HCT116 (cell line): ENCODE measurements around the gene CCDC177. TPM values are rescaled to one million over a fixed set of nuclear protein-coding genes. Genes with fewer than 3 reads are reported as not detected.

Experiments used
- ATAC-seq: fragments of 200-7000 bp; cut with Tn5 transposase; 2 replicates; pipeline ENCODE4 v1.9.1; 2020; ENCODE audit warnings: mild to moderate bottlenecking, moderate library complexity
- BruUV-seq: library from RNA; stranded (reverse); fragments of 400-500 nt; replicated peaks from 2 replicates; lab custom pipeline; 2021; lab: Mats Ljungman, UMichigan
- CTCF ChIA-PET: fragments of 300-600 bp; sonication (Branson Sonifier 250); formaldehyde crosslinking; loops from one replicate; lab custom pipeline; 2021; ENCODE audit warnings: antibody characterized with exemption; lab: Charles Lee
- POLR2A ChIA-PET: fragments of 300-600, 350-600 bp; sonication (Branson Sonifier 250); formaldehyde crosslinking; loops from one replicate; lab custom pipeline; 2021; ENCODE audit warnings: antibody characterized with exemption; lab: Charles Lee
- RAD21 ChIA-PET, 2 experiments: fragments of 300-600 bp; sonication (Branson Sonifier 250); formaldehyde crosslinking; loops; one replicate each; lab custom pipeline; 2023; ENCODE audit warnings: low total read pairs in 2 of 2; ENCODE audit not compliant: uncharacterized antibody in 2 of 2, unreplicated experiment in 2 of 2, low non-redundant PET in 1 of 2; lab: Charles Lee
- DNase-seq: peaks from one replicate; pipeline ENCODE4 v3.0.0-alpha.2; 2010; ENCODE audit warnings: low read depth, low spot score
- H2AFZ ChIP-seq: fragments of 200-600 bp; shearing (Covaris generic), sonication (generic); 2 replicates; pipeline ENCODE4 v1.6.1; 2017; ENCODE audit warnings: low read depth, mixed run types, mixed read lengths, antibody characterized with exemption, low read length; ENCODE audit not compliant: poor library complexity, severe bottlenecking
- H3K27ac ChIP-seq: 2 replicates; pipeline ENCODE4 v1.5.1; 2012; ENCODE audit warnings: low read depth, low read length
- H3K27me3 ChIP-seq: fragments of 200-600 bp; sonication (generic); 2 replicates; pipeline ENCODE4 v1.6.1; 2016; ENCODE audit warnings: mixed run types, low read length, mixed read lengths; ENCODE audit not compliant: insufficient read depth
- H3K36me3 ChIP-seq, 2 experiments: fragments of 200-500 bp in 1 of 2; fragments of 200-600 bp in 1 of 2; sonication (Bioruptor generic) in 1 of 2; sonication (generic) in 1 of 2; 2 replicates each; pipeline versions ENCODE4 v1.5.1 to v1.6.1; 2014 to 2016; ENCODE audit warnings: low read length in 2 of 2, inconsistent platforms in 1 of 2, mixed read lengths in 1 of 2, mixed run types in 1 of 2; ENCODE audit not compliant: insufficient read depth in 2 of 2, control insufficient read depth in 1 of 2
- H3K4me1 ChIP-seq, 2 experiments: fragments of 200-600 bp in 1 of 2; sonication (generic) in 1 of 2; 2 replicates each; pipeline versions ENCODE4 v1.5.1 to v1.6.1; 2012 to 2017; ENCODE audit warnings: low read length in 2 of 2, inconsistent platforms in 1 of 2, mild to moderate bottlenecking in 1 of 2, mixed read lengths in 1 of 2, mixed run types in 1 of 2, moderate library complexity in 1 of 2; ENCODE audit not compliant: insufficient read depth in 2 of 2, control insufficient read depth in 1 of 2
- H3K4me2 ChIP-seq: fragments of 200-600 bp; sonication (generic); 2 replicates; pipeline ENCODE4 v1.6.1; 2017; ENCODE audit warnings: mixed run types, low read length, mixed read lengths
- H3K4me3 ChIP-seq, 2 experiments: fragments of 200-600 bp in 1 of 2; sonication (generic) in 1 of 2; replicated peaks in 1 of 2; 2 replicates each; pipeline ENCODE4 v1.5.1; 2011 to 2016; ENCODE audit warnings: low read length in 2 of 2, control low read depth in 1 of 2, low read depth in 1 of 2, mild to moderate bottlenecking in 1 of 2, mixed read lengths in 1 of 2, mixed run types in 1 of 2
- H3K79me2 ChIP-seq: fragments of 200-600 bp; sonication (generic); 2 replicates; pipeline ENCODE4 v1.6.1; 2017; ENCODE audit warnings: mild to moderate bottlenecking, mixed run types, low read length, moderate library complexity, mixed read lengths; ENCODE audit not compliant: insufficient read depth
- H3K9ac ChIP-seq: fragments of 200-600 bp; sonication (generic); 2 replicates; pipeline ENCODE4 v1.6.1; 2016; ENCODE audit warnings: low read length, mixed read lengths
- H3K9me2 ChIP-seq: fragments of 200-600 bp; sonication (generic), shearing (Covaris generic); 2 replicates; pipeline ENCODE4 v1.6.1; 2017; ENCODE audit warnings: mixed run types, mild to moderate bottlenecking, moderate library complexity; ENCODE audit not compliant: insufficient read depth
- H3K9me3 ChIP-seq, 2 experiments: fragments of 200-500 bp in 1 of 2; fragments of 200-600 bp in 1 of 2; sonication (Bioruptor generic) in 1 of 2; sonication (generic) in 1 of 2; 2 replicates each; pipeline ENCODE4 v1.6.1; 2014 to 2017; ENCODE audit warnings: low read length in 2 of 2, mixed read lengths in 2 of 2, inconsistent platforms in 1 of 2, low read depth in 1 of 2, mild to moderate bottlenecking in 1 of 2, mixed run types in 1 of 2, moderate library complexity in 1 of 2; ENCODE audit not compliant: control insufficient read depth in 1 of 2, insufficient read depth in 1 of 2
- H4K20me1 ChIP-seq: fragments of 200-600 bp; sonication (generic), shearing (Covaris generic); 2 replicates; pipeline ENCODE4 v1.6.1; 2017; ENCODE audit warnings: mixed run types, mild to moderate bottlenecking, moderate library complexity; ENCODE audit not compliant: insufficient read depth
- CEBPB ChIP-seq: IDR thresholded peaks from 2 replicates; pipeline ENCODE4 v1.6.1; 2012; ENCODE audit warnings: low read depth
- EGR1 ChIP-seq: IDR thresholded peaks from 2 replicates; pipeline ENCODE4 v1.6.1; 2012; ENCODE audit warnings: low read depth
- EZH2phosphoT487 ChIP-seq: fragments of 200-600 bp; IDR thresholded peaks from 2 replicates; pipeline ENCODE4 v1.6.1; 2018; ENCODE audit warnings: antibody characterized with exemption, borderline replicate concordance
- FOSL1 ChIP-seq: IDR thresholded peaks from 2 replicates; pipeline ENCODE4 v1.6.1; 2012; ENCODE audit warnings: low read depth
- POLR2A ChIP-seq: IDR thresholded peaks from 2 replicates; pipeline ENCODE4 v1.7.0; 2011; ENCODE audit warnings: borderline replicate concordance; ENCODE audit not compliant: insufficient read depth, insufficient read length; ENCODE audit errors: extremely low read depth
- POLR2AphosphoS5 ChIP-seq: IDR thresholded peaks from 2 replicates; pipeline ENCODE4 v1.6.1; 2011; ENCODE audit warnings: mild to moderate bottlenecking, low read depth, low read length, moderate library complexity
- RAD21 ChIP-seq: IDR thresholded peaks from 2 replicates; pipeline ENCODE4 v1.6.1; 2012; ENCODE audit warnings: low read depth, mild to moderate bottlenecking
- SIN3A ChIP-seq: IDR thresholded peaks from 2 replicates; pipeline ENCODE4 v1.6.1; 2012; ENCODE audit warnings: low read depth
- SP1 ChIP-seq: IDR thresholded peaks from 2 replicates; pipeline ENCODE4 v1.6.1; 2012; ENCODE audit warnings: low read depth
- TCF7L2 ChIP-seq: IDR thresholded peaks from 2 replicates; pipeline ENCODE4 v1.7.0; 2011; ENCODE audit warnings: borderline replicate concordance, inconsistent platforms; ENCODE audit not compliant: insufficient read depth, insufficient read length; ENCODE audit errors: extremely low read depth
- YY1 ChIP-seq: IDR thresholded peaks from 2 replicates; pipeline ENCODE4 v1.6.1; 2011; ENCODE audit warnings: low read length, low read depth, moderate library complexity, mild to moderate bottlenecking; ENCODE audit not compliant: insufficient replicate concordance; ENCODE audit errors: extremely low read depth
- intact Hi-C: fragments of 100-400 bp; cut with micrococcal nuclease; formaldehyde crosslinking; loops from 2 replicates; pipeline ENCODE4 v1.10.0; 2022
- total RNA-seq: library from RNA; stranded (reverse); gene quantifications from one replicate; pipeline ENCODE4 v1.2.1, GENCODE V29; 2021; ENCODE audit not compliant: unreplicated experiment
- TF ChIP-seq, protein P1 (sequence below), 3 experiments: fragments of 200-600 bp in 1 of 3; sonication (generic) in 1 of 3; IDR thresholded peaks in 2 of 3; conservative IDR thresholded peaks in 1 of 3; 2 replicates each; pipeline ENCODE4 v1.5.1; 2012 to 2017; ENCODE audit warnings: low read depth in 2 of 3, low read length in 2 of 3, antibody characterized with exemption in 1 of 3, borderline replicate concordance in 1 of 3, control low read depth in 1 of 3, mild to moderate bottlenecking in 1 of 3, mixed read lengths in 1 of 3, mixed run types in 1 of 3, moderate library complexity in 1 of 3; ENCODE audit not compliant: insufficient read depth in 1 of 3
- TF ChIP-seq, protein P2 (sequence below): IDR thresholded peaks from 2 replicates; pipeline ENCODE4 v1.6.1; 2012
- TF ChIP-seq, protein P3 (sequence below): IDR thresholded peaks from 2 replicates; pipeline ENCODE4 v1.6.1; 2012

The CCDC177 gene
- total RNA-seq, 1 experiment from 2014 or later = not detected

DNA sequence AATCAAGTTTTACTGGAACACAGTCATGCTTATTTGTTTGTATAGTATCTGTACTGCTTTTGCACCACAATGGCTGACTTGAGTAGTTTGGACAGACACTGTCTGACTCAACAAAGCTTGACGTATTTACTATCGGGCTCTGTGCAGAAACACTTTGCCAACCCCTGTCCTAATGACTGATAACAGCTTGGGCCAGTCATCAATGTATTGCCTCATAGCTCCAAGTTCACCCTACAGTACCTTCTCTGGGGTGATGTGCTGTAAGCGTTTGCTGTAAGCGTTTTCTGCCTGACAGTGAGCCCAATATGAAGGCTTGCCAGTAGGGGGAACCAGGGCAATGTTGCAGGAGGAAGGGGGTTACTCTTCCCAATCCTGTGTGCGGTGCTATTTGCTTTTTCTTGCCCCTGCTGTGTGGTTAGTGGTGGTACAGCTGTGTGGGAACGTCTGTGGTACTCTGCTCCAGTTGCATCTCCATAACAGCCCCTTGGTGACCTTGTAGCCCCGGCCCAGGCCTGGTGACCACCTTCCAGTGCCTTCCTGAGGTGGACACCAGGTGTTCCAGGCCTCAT, 5.4 kb upstream of the CCDC177 start:
- Histone ChIP-seq H3K79me2 (no peaks in the 10 kb centered on the region), H3K27me3 (no peaks in the 10 kb centered on the region), H2AFZ (peak overlapping the region; percentile 12), H3K4me2 (no peak overlapping the region), H3K4me1 (no peaks in the 10 kb centered on the region), H3K36me3 (no peaks in the 10 kb centered on the region), H4K20me1 (no peaks in the 10 kb centered on the region), H3K27ac (no peak overlapping the region)
- DNase-seq (peak; percentile 37), ATAC-seq (peak; percentile 87)
- ChIA-PET RAD21 (interaction anchor here in 1 of 2 experiments (1.7 kb wide), 1 partner anchor 147 kb away, joined by 4 read pairs; no protein-coding TSS in a partner anchor), POLR2A (no interaction called here), CTCF (interaction anchor here (0.7 to 2.8 kb wide), 7 partner anchors 8 to 228 kb away, joined by 3 to 10 read pairs (median 4); no protein-coding TSS in a partner anchor)
- intact Hi-C loops = no loop called here
- BruUV-seq = no TSS peak
- TF ChIP-seq POLR2A (no peak), RAD21 (peak; percentile 49), FOSL1 (no peak)
- TF ChIP-seq, protein P1, sequence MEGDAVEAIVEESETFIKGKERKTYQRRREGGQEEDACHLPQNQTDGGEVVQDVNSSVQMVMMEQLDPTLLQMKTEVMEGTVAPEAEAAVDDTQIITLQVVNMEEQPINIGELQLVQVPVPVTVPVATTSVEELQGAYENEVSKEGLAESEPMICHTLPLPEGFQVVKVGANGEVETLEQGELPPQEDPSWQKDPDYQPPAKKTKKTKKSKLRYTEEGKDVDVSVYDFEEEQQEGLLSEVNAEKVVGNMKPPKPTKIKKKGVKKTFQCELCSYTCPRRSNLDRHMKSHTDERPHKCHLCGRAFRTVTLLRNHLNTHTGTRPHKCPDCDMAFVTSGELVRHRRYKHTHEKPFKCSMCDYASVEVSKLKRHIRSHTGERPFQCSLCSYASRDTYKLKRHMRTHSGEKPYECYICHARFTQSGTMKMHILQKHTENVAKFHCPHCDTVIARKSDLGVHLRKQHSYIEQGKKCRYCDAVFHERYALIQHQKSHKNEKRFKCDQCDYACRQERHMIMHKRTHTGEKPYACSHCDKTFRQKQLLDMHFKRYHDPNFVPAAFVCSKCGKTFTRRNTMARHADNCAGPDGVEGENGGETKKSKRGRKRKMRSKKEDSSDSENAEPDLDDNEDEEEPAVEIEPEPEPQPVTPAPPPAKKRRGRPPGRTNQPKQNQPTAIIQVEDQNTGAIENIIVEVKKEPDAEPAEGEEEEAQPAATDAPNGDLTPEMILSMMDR (IDR thresholded peaks at IDR 0.05 in 2 of 3, conservative IDR thresholded peaks at IDR 0.05 in 1 of 3; ENCODE audit: borderline replicate concordance in 1 of 3, insufficient read depth in 1 of 3, low read depth in 2 of 3, low read length in 2 of 3) = peak; percentile 52 to 80 (median 69); a peak in 5 of 6 replicates
- TF ChIP-seq, all 23 proteins: peak for 2
- H3K4me3 ChIP-seq = no peak overlapping the region
- no peaks in the 10 kb centered on the region for H3K9me3 ChIP-seq
- no peak overlapping the region for H3K9ac ChIP-seq
- no peaks in the 10 kb centered on the region for H3K9me2 ChIP-seq

DNA sequence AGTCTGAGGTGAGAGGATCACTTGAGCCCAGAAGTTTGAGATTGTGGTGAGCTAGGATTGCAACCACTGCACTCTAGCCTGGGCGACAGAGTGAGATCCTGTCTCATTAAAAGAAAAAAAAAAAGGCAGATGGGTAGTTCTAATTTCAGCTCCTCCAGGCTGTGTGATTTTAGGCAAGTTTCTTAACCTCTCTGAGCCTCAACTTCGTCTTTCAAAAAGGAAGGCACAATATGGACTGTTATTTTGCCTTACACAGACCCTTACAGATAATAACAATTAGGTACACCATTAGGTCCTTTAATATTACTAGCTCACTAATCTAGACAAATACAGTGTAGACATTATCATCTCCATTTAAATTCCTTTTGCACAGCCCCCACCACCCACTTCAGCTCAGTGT, 4.8 kb upstream of the CCDC177 start:
- Histone ChIP-seq H3K36me3 (no peaks in the 10 kb centered on the region), H3K4me2 (no peak overlapping the region), H3K27ac (no peak overlapping the region), H3K79me2 (no peaks in the 10 kb centered on the region), H3K9me3 (no peaks in the 10 kb centered on the region), H3K9me2 (no peaks in the 10 kb centered on the region), H3K4me3 (no peak overlapping the region), H3K9ac (no peak overlapping the region), H4K20me1 (no peaks in the 10 kb centered on the region), H3K4me1 (peaks cover 0 to 2% of the 10 kb centered on the region in 2 experiments; a peak in 1 of 4 replicates), H3K27me3 (no peaks in the 10 kb centered on the region), H2AFZ (peak overlapping the region; percentile 12)
- CTCF ChIA-PET = interaction anchor here (0.9 to 2.8 kb wide), 6 partner anchors 9 to 151 kb away, joined by 3 to 10 read pairs (median 5); no protein-coding TSS in a partner anchor
- TF ChIP-seq SP1 (no peak), CEBPB (no peak), POLR2AphosphoS5 (no peak), EGR1 (no peak), YY1 (no peak), TCF7L2 (no peak), EZH2phosphoT487 (no peak), SIN3A (no peak)
- TF ChIP-seq, protein P2, sequence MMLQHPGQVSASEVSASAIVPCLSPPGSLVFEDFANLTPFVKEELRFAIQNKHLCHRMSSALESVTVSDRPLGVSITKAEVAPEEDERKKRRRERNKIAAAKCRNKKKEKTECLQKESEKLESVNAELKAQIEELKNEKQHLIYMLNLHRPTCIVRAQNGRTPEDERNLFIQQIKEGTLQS = no peak
- TF ChIP-seq, protein P3, sequence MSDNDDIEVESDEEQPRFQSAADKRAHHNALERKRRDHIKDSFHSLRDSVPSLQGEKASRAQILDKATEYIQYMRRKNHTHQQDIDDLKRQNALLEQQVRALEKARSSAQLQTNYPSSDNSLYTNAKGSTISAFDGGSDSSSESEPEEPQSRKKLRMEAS = no peak
- POLR2A ChIA-PET = no interaction called here
- no peak for ATAC-seq
- RAD21 ChIA-PET = interaction anchor here in 1 of 2 experiments (1.7 kb wide), 1 partner anchor 148 kb away, joined by 4 read pairs; no protein-coding TSS in a partner anchor
- no peak for DNase-seq
- no TSS peak for BruUV-seq
- intact Hi-C loops = no loop called here
